Measurements from ENCODE around the gene PXN. TPM values are rescaled to one million over a fixed set of nuclear protein-coding genes. Genes with fewer than 3 reads are reported as not detected.
"Not testable (repeated sequence)": the region's sequence is repeated elsewhere in the genome, so short reads cannot be mapped to it uniquely, and the experiment has no call there.

The PXN gene
- total and polyA plus RNA-seq, 2 experiments from 2014 or later = 43.8 to 67.9 TPM

DNA sequence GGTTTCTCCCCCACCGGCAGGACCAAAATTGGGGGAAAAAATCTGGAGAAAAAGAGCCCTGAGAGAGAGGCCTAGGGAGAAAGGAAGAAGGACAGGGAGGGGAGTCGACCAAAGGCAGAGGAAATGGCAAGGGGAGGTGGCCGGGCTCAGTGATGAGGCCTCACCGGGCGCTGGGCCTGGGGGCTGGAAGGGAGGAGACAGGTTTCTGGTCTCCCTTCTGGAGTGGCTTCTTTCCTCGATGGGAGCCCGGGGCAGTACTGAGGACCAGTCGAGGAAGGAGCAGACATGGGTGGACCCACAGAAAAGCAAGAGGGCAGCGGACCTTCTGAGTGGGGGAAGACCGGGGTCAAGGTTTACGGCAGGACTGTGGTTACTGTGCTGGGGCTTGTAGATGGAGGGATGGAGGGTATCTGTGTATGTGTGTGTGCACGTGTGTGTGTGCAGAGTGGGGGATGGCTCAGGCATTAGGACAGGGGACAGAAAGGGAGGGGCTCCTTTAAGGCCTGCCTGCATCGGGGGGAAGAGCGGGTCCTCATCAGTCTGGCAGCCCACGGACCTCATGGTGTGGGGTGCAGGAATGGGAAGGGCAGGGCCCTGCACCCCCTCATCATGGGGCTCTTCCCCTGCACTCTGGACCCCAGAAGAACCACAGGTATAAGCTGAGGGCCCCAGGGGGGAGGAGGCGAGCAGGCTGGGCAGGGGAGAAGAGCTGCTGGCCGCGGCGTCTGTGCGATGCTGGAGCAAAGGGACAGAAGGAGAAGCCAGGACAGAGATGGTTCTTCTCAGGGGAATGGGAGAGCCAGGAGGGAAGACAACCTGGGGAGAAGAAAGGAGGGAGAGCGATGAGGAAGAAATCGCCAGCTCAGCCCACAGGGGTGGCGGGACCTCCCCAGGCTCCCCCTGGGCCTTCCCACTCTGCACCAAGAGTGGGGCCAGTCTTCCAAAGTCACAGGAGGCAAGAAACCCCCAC, 49.5 kb downstream of the PXN start:
- Histone ChIP-seq H3K9me3 (ENCODE audit: low read depth) (no peaks in the 10 kb centered on the region), H3K4me3 (no peak overlapping the region), H3K27me3 (no peaks in the 10 kb centered on the region), H3K4me1 (ENCODE audit: low read depth) (no peaks in the 10 kb centered on the region), H3K27ac (no peak overlapping the region), H3K36me3 (peaks cover 29% of the 10 kb centered on the region)
- DNase-seq (ENCODE audit: low read depth in 1 of 2, low spot score in 1 of 2) = no peak
- TF ChIP-seq, protein P1, sequence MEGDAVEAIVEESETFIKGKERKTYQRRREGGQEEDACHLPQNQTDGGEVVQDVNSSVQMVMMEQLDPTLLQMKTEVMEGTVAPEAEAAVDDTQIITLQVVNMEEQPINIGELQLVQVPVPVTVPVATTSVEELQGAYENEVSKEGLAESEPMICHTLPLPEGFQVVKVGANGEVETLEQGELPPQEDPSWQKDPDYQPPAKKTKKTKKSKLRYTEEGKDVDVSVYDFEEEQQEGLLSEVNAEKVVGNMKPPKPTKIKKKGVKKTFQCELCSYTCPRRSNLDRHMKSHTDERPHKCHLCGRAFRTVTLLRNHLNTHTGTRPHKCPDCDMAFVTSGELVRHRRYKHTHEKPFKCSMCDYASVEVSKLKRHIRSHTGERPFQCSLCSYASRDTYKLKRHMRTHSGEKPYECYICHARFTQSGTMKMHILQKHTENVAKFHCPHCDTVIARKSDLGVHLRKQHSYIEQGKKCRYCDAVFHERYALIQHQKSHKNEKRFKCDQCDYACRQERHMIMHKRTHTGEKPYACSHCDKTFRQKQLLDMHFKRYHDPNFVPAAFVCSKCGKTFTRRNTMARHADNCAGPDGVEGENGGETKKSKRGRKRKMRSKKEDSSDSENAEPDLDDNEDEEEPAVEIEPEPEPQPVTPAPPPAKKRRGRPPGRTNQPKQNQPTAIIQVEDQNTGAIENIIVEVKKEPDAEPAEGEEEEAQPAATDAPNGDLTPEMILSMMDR (IDR thresholded peaks at IDR 0.05; ENCODE audit: low read depth, low read length) = no peak

DNA sequence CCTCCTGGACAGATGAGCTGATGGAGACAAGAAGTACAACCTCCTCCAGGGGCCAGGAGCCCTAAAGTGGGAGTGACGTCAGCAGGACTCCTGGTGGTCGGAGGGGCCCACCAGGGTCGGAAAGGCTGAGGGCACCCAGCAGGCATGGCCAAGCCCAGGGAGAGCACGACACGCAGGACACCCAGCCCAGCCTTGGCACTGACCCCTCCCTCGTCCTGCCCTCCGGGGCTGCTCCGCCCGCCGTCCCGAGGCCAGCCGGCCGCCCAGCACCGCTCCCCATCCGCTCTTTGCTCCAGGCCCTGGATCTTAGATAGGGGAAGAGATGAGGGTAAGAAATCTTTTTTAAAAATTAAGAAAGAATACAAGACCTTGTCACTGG, 50.2 kb downstream of the PXN start:
- DNase-seq (ENCODE audit: low read depth in 1 of 2, low spot score in 1 of 2) = no peak
- TF ChIP-seq, protein P1 (IDR thresholded peaks at IDR 0.05; ENCODE audit: low read depth, low read length) = no peak
- H3K4me1 ChIP-seq (ENCODE audit: low read depth) = no peaks in the 10 kb centered on the region
- H3K9me3 ChIP-seq (ENCODE audit: low read depth) = no peaks in the 10 kb centered on the region
- no peak overlapping the region for H3K4me3 ChIP-seq
- no peaks in the 10 kb centered on the region for H3K27me3 ChIP-seq
- no peak overlapping the region for H3K27ac ChIP-seq
- peaks cover 26% of the 10 kb centered on the region for H3K36me3 ChIP-seq

DNA sequence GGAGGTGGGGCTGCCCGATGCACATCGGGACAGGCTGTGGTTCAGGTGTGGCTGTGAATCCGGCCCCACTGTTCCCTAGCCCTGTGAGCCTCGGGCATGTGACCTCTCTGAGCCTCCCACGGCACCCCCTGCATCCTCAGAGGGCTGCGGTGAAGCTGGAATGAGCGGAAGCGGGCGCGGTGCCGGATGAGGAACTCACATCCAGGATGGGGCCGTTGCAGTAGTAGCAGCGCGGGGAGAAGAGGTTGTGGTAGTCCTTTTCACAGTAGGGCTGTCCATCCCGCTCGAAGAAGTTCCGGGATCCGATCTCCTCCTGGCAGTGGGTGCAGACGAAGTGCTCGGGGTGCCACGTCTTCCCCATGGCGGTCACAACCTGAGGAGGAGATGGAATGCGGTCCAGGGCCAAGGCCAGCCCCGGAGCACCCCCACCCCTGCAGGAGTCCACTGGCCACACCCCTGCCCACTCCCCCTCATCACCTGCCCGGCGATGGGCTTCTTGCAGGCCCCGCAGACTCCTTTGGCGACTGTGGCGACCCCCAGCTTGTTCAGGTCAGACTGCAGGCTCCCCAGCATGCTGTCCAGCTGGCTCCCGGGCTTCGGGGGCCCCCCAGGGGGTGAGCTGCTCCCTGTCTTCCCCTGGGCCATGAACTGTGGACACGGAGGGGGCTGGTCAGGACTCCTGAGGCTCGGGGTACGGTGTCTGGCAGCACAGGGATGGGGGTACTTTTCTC, 50.7 kb downstream of the PXN start:
- DNase-seq (ENCODE audit: low read depth in 1 of 2, low spot score in 1 of 2) = no peak
- no peaks in the 10 kb centered on the region for H3K4me1 ChIP-seq (ENCODE audit: low read depth)
- H3K27me3 ChIP-seq = no peaks in the 10 kb centered on the region
- H3K36me3 ChIP-seq = peaks cover 26% of the 10 kb centered on the region
- no peak overlapping the region for H3K27ac ChIP-seq
- no peaks in the 10 kb centered on the region for H3K9me3 ChIP-seq (ENCODE audit: low read depth)
- H3K4me3 ChIP-seq = no peak overlapping the region
- TF ChIP-seq, protein P1 (IDR thresholded peaks at IDR 0.05; ENCODE audit: low read depth, low read length) = no peak

DNA sequence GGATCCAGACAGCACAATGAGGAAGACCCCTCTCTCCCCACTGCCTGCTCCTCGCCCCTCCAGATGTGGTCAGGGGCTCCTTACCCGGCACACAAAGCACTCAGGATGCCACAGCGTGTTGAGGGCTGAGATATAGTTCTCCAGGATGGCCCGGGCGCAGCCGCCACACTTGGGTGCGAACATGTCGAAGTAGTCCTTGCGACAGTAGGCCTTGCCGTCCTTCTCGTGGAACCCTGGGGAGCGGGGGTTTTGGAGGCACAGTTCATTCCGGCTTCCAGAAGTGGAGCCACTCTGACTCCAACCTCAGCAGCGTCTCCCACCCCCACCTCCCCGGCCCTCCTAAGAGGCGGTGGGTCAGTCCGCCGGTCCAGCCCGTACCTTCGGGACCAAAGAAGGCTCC, 51.8 kb downstream of the PXN start:
- Histone ChIP-seq H3K27me3 (no peaks in the 10 kb centered on the region), H3K36me3 (peaks cover 22% of the 10 kb centered on the region), H3K4me3 (no peak overlapping the region), H3K27ac (no peak overlapping the region), H3K9me3 (ENCODE audit: low read depth) (no peaks in the 10 kb centered on the region), H3K4me1 (ENCODE audit: low read depth) (no peaks in the 10 kb centered on the region)
- no peak for DNase-seq (ENCODE audit: low read depth in 1 of 2, low spot score in 1 of 2)
- TF ChIP-seq, protein P1 (IDR thresholded peaks at IDR 0.05; ENCODE audit: low read depth, low read length) = no peak

DNA sequence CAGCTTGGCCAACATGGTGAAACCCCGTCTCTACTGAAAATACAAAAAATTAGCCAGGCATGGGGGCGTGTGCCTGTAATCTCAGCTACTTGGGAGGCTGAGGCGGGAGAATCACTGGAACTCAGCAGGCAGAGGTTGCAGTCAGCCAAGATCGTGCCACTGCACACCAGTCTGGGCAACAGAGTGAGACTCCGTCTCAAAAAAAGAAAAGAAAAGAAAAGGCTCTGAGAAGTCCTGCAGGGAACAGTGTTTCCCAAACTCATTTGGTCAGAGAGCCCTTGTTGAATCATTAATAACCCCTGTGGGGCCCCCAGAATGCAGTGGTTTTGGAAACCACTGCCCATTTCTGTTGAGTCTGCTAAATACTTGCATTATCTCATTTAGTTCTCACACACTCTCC, 52.3 kb downstream of the PXN start:
- peaks cover 18% of the 10 kb centered on the region for H3K36me3 ChIP-seq
- H3K9me3 ChIP-seq (ENCODE audit: low read depth); H3K4me1 ChIP-seq (ENCODE audit: low read depth); H3K27ac ChIP-seq; H3K4me3 ChIP-seq; H3K27me3 ChIP-seq; DNase-seq (ENCODE audit: low read depth in 1 of 2, low spot score in 1 of 2): not testable (repeated sequence)

DNA sequence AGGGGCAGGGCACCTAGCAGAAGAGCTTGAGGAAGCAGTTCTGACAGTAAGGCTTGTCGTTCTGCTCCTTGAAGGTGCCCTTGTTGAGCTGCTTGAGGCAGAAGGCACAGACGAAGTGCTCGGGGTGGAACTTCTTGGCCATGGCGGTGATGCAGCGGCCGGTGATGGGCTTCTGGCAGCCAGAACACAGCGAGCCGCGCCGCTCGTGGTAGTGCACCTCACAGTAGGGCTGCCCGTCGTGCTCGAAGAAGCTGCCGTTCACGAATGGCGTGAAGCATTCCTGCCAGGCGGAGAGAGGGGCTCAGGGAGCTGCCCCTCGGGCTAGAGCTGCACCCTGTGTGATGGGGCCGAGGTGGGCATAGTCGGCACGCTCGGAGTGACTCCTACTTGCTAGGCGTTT, 53.2 kb downstream of the PXN start:
- H3K27me3 ChIP-seq = no peaks in the 10 kb centered on the region
- H3K27ac ChIP-seq = no peak overlapping the region
- H3K9me3 ChIP-seq (ENCODE audit: low read depth) = no peaks in the 10 kb centered on the region
- TF ChIP-seq, protein P1 (IDR thresholded peaks at IDR 0.05; ENCODE audit: low read depth, low read length) = no peak
- DNase-seq (ENCODE audit: low read depth in 1 of 2, low spot score in 1 of 2) = no peak
- peaks cover 18% of the 10 kb centered on the region for H3K36me3 ChIP-seq
- H3K4me1 ChIP-seq (ENCODE audit: low read depth) = no peaks in the 10 kb centered on the region
- H3K4me3 ChIP-seq = no peak overlapping the region

Data from cardiac muscle cell (in vitro differentiated cells and primary cell).